ENCODE measurements around the gene SSBP3.

The SSBP3 gene

DNA sequence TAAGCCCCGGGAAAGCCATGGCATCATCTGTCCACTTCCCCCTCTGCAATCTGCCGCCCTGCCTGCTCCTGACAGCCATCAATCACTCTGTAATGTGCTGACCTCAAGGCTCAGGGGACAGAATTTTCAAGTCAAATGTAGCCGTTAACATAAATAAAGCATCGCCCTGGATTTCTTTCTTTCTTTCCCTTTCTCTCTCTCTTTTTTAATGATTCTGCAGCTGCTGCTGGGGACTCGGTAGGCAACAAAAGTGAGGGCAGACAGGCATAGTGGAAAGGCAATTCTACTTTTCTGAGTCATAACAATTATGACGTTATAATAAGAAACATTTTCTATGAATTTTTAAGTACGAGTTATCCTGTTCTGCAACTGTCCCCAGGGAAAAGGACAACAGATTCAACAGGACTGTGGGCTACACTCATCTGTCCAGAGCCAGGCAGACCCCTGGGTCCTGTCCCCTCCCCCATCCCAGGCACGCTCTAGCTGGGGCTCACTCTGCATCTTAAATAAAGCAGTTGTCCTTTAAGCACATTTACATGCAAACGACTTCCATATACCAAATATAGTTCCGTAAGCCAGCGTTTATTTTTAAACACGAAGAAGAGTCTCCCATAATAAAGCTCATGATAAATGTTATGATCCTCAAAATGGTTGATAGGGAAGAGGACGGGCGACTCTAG is 78.7 kb downstream of the SSBP3 start:
- no peak overlapping the region for H3K4me2 ChIP-seq (ENCODE audit: insufficient read depth, low read length)
- peaks cover 21% of the 10 kb centered on the region for H3K36me3 ChIP-seq (ENCODE audit: insufficient read depth, low read length)
- TF ChIP-seq, protein P1, sequence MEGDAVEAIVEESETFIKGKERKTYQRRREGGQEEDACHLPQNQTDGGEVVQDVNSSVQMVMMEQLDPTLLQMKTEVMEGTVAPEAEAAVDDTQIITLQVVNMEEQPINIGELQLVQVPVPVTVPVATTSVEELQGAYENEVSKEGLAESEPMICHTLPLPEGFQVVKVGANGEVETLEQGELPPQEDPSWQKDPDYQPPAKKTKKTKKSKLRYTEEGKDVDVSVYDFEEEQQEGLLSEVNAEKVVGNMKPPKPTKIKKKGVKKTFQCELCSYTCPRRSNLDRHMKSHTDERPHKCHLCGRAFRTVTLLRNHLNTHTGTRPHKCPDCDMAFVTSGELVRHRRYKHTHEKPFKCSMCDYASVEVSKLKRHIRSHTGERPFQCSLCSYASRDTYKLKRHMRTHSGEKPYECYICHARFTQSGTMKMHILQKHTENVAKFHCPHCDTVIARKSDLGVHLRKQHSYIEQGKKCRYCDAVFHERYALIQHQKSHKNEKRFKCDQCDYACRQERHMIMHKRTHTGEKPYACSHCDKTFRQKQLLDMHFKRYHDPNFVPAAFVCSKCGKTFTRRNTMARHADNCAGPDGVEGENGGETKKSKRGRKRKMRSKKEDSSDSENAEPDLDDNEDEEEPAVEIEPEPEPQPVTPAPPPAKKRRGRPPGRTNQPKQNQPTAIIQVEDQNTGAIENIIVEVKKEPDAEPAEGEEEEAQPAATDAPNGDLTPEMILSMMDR (IDR thresholded peaks at IDR 0.05; ENCODE audit: borderline replicate concordance, extremely low read depth, low read length, poor library complexity, severe bottlenecking), result no peak
- no peak for TF ChIP-seq EZH2 (IDR thresholded peaks at IDR 0.05; ENCODE audit: borderline replicate concordance, low read depth, low read length, severe bottlenecking)
- DNase-seq (no peak), ATAC-seq (ENCODE audit: insufficient read depth, low read depth) (no peak)
- H3K9me3 ChIP-seq (ENCODE audit: insufficient read depth, low read length, severe bottlenecking), result no peaks in the 10 kb centered on the region
- H3K79me2 ChIP-seq (ENCODE audit: insufficient read depth, low read length), result peaks cover 98% of the 10 kb centered on the region
- no peak overlapping the region for H2AFZ ChIP-seq (ENCODE audit: low read depth, low read length)
- no peak overlapping the region for H3K9ac ChIP-seq (ENCODE audit: low read depth, low read length)
- no peaks in the 10 kb centered on the region for H3K27me3 ChIP-seq (ENCODE audit: insufficient read depth, low read length, poor library complexity)
- no peaks in the 10 kb centered on the region for H3K4me1 ChIP-seq (ENCODE audit: insufficient read depth, low read length)
- H3K4me3 ChIP-seq (ENCODE audit: low read depth in 1 of 2, low read length in 2 of 2), result no peak overlapping the region
- H3K27ac ChIP-seq (ENCODE audit: low read length), result no peak overlapping the region
- H4K20me1 ChIP-seq (ENCODE audit: insufficient read depth, low read length), result peaks cover 97% of the 10 kb centered on the region

DNA sequence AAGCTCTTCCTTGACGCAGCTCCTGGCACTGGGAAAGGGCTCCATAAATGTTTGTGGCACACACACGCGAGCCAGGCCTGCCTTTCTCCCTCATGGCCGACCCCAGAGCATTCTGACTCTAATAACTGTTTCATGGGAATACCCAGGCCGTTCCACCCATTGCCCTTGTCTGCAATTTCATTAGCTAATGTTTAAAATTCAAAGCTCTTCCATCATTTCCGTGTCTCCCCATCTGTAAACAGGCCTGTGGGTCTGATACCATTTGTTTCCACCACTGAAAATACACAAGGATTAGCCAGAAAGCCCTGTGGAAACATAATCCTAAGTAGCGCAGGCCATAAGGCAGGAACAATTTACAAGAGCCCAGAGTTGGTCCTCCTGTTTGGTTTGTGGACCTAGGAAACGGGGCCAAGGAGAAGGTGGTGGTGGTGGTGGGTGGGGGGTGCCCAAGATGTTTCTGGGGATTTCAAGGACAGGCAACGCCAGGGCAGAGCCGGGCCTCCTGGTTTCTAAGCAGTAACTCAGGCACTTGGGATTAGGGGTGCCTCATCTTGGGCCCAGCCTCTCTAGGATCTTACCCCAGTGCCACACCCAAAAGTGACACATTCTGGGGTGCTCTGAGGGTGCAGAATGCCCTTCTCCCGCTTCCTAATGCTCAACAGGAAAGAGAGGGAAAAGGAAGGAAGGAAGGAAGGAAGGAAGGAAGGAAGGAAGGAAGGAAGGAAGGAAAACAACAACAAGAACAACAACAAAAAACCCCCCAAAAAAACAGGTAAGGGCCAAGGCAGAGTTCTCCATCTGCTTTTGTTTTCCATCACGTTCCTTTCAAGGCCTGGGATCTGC is 79.4 kb downstream of the SSBP3 start:
- H3K79me2 ChIP-seq (ENCODE audit: insufficient read depth, low read length), result peaks cover 98% of the 10 kb centered on the region
- H2AFZ ChIP-seq (ENCODE audit: low read depth, low read length), result no peak overlapping the region
- H3K36me3 ChIP-seq (ENCODE audit: insufficient read depth, low read length), result peaks cover 25% of the 10 kb centered on the region
- H3K9ac ChIP-seq (ENCODE audit: low read depth, low read length), result no peak overlapping the region
- TF ChIP-seq, protein P1 (IDR thresholded peaks at IDR 0.05; ENCODE audit: borderline replicate concordance, extremely low read depth, low read length, poor library complexity, severe bottlenecking), result no peak
- no peak for TF ChIP-seq EZH2 (IDR thresholded peaks at IDR 0.05; ENCODE audit: borderline replicate concordance, low read depth, low read length, severe bottlenecking)
- H3K27me3 ChIP-seq (ENCODE audit: insufficient read depth, low read length, poor library complexity), result no peaks in the 10 kb centered on the region
- H3K27ac ChIP-seq (ENCODE audit: low read length), result no peak overlapping the region
- no peaks in the 10 kb centered on the region for H3K9me3 ChIP-seq (ENCODE audit: insufficient read depth, low read length, severe bottlenecking)
- no peak overlapping the region for H3K4me2 ChIP-seq (ENCODE audit: insufficient read depth, low read length)
- H3K4me1 ChIP-seq (ENCODE audit: insufficient read depth, low read length), result no peaks in the 10 kb centered on the region
- DNase-seq (no peak), ATAC-seq (ENCODE audit: insufficient read depth, low read depth) (no peak)
- peaks cover 97% of the 10 kb centered on the region for H4K20me1 ChIP-seq (ENCODE audit: insufficient read depth, low read length)
- no peak overlapping the region for H3K4me3 ChIP-seq (ENCODE audit: low read depth in 1 of 2, low read length in 2 of 2)

DNA sequence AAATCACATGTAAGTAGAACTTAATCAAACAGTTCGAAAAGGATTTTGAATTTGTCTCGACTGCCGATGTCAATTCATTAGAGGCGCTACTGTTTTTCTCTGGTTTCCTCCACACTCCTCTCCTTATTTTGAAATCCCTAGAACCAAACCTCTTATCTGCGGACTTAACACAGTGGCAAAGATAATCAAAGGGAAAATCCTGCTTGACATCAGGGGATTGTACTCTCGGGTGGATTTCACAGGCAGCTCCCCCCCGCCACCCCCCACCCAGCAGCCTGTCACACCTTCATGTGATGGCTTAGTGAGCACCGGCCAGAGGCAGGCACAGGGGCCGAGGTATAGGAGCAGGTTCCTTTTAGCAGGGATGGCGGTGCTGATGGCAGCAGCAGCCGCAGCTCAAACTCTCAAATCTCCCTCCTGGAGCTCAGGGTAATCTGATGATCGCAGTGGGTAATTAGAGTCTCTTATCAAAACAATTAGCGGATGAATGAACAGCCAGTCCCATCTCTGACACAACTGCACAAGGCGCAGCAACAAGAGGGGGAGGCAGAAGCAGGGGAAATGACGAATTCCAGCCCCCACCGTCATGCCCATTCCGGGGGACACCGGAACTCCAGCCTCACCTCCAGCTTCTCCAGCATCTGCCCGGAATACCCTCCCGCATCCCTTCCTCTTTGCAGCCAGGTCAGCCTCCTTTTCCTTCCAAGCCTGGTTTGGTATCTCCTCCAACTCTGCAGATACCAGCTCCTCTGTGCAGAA is 80.3 kb downstream of the SSBP3 start:
- H4K20me1 ChIP-seq (ENCODE audit: insufficient read depth, low read length), result peaks cover 97% of the 10 kb centered on the region
- no peak overlapping the region for H3K4me3 ChIP-seq (ENCODE audit: low read depth in 1 of 2, low read length in 2 of 2)
- H3K4me2 ChIP-seq (ENCODE audit: insufficient read depth, low read length), result no peak overlapping the region
- no peaks in the 10 kb centered on the region for H3K27me3 ChIP-seq (ENCODE audit: insufficient read depth, low read length, poor library complexity)
- no peaks in the 10 kb centered on the region for H3K9me3 ChIP-seq (ENCODE audit: insufficient read depth, low read length, severe bottlenecking)
- no peak overlapping the region for H3K27ac ChIP-seq (ENCODE audit: low read length)
- peaks cover 98% of the 10 kb centered on the region for H3K79me2 ChIP-seq (ENCODE audit: insufficient read depth, low read length)
- peaks cover 29% of the 10 kb centered on the region for H3K36me3 ChIP-seq (ENCODE audit: insufficient read depth, low read length)
- no peak for ATAC-seq (ENCODE audit: insufficient read depth, low read depth)
- H3K9ac ChIP-seq (ENCODE audit: low read depth, low read length), result no peak overlapping the region
- DNase-seq, result no peak
- H2AFZ ChIP-seq (ENCODE audit: low read depth, low read length), result no peak overlapping the region
- no peak for TF ChIP-seq EZH2 (IDR thresholded peaks at IDR 0.05; ENCODE audit: borderline replicate concordance, low read depth, low read length, severe bottlenecking)
- TF ChIP-seq, protein P1 (IDR thresholded peaks at IDR 0.05; ENCODE audit: borderline replicate concordance, extremely low read depth, low read length, poor library complexity, severe bottlenecking), result no peak
- no peaks in the 10 kb centered on the region for H3K4me1 ChIP-seq (ENCODE audit: insufficient read depth, low read length)

All from DND-41 (cell line).